OCI-LY1 (cell line): ENCODE data around the gene PACRG.

Experiments
- H2AFZ ChIP-seq: fragments of 200-600 bp; sonication (generic), shearing (Covaris generic); 2 replicates; pipeline ENCODE4 v1.6.0; 2014; ENCODE audit warnings: antibody characterized with exemption, mild to moderate bottlenecking, low read length
- H3F3A ChIP-seq: fragments of 200-600 bp; sonication (generic), shearing (Covaris generic); 2 replicates; pipeline ENCODE4 v1.6.0; 2014; ENCODE audit warnings: mild to moderate bottlenecking, antibody characterized with exemption, low read length, moderate library complexity; ENCODE audit not compliant: insufficient read depth
- H3K27ac ChIP-seq: fragments of 200-600 bp; sonication (generic); 2 replicates; pipeline ENCODE4 v1.5.1; 2014; ENCODE audit warnings: low read length, mixed run types, mild to moderate bottlenecking, low read depth; ENCODE audit not compliant: poor library complexity, severe bottlenecking
- H3K27me3 ChIP-seq: fragments of 200-600 bp; sonication (generic); 2 replicates; pipeline ENCODE4 v1.6.0; 2014; ENCODE audit warnings: antibody characterized with exemption, mild to moderate bottlenecking, low read length, moderate library complexity; ENCODE audit not compliant: insufficient read depth
- H3K36me3 ChIP-seq: fragments of 200-600 bp; sonication (generic); 2 replicates; pipeline ENCODE4 v1.6.1; 2014; ENCODE audit warnings: mild to moderate bottlenecking, antibody characterized with exemption, low read length, moderate library complexity, mixed read lengths; ENCODE audit not compliant: insufficient read depth
- H3K4me1 ChIP-seq: fragments of 200-600 bp; sonication (generic); 2 replicates; pipeline ENCODE4 v1.5.1; 2014; ENCODE audit warnings: mild to moderate bottlenecking, low read length, moderate library complexity; ENCODE audit not compliant: insufficient read depth, severe bottlenecking
- H3K4me2 ChIP-seq: fragments of 200-600 bp; sonication (generic), shearing (Covaris generic); 2 replicates; pipeline ENCODE4 v1.6.1; 2014; ENCODE audit warnings: low read length
- H3K4me3 ChIP-seq: fragments of 200-600 bp; sonication (generic); 2 replicates; pipeline ENCODE4 v1.5.1; 2014; ENCODE audit warnings: low read length, low read depth, mild to moderate bottlenecking, mixed read lengths; ENCODE audit not compliant: poor library complexity, severe bottlenecking
- H3K79me2 ChIP-seq: fragments of 200-600 bp; shearing (Covaris generic); 2 replicates; pipeline ENCODE4 v1.6.1; 2016; ENCODE audit warnings: mixed run types, low read length, mixed read lengths; ENCODE audit not compliant: insufficient read depth
- H3K9ac ChIP-seq: fragments of 200-600 bp; sonication (generic), shearing (Covaris generic); 2 replicates; pipeline ENCODE4 v1.6.1; 2014; ENCODE audit warnings: mild to moderate bottlenecking, low read length, mixed read lengths
- H3K9me2 ChIP-seq: fragments of 200-600 bp; sonication (generic), shearing (Covaris generic); 2 replicates; pipeline ENCODE4 v1.6.1; 2014; ENCODE audit warnings: low read depth, mild to moderate bottlenecking, low read length, mixed read lengths
- H3K9me3 ChIP-seq: fragments of 200-600 bp; shearing (Covaris generic); 2 replicates; pipeline ENCODE4 v1.6.1; 2014; ENCODE audit warnings: low read length, mixed read lengths
- H4K20me1 ChIP-seq: fragments of 200-600 bp; sonication (generic), shearing (Covaris generic); 2 replicates; pipeline ENCODE4 v1.6.0; 2016; ENCODE audit warnings: mild to moderate bottlenecking, low read length; ENCODE audit not compliant: insufficient read depth
- CTCF ChIP-seq: fragments of 200-600 bp; sonication (generic), shearing (Covaris generic); IDR thresholded peaks from 2 replicates; pipeline ENCODE4 v1.5.1; 2017; ENCODE audit warnings: mild to moderate bottlenecking, antibody characterized with exemption, low read length, moderate library complexity, mixed read lengths
- EZH2 ChIP-seq: fragments of 200-600 bp; sonication (generic), shearing (Covaris generic); IDR thresholded peaks from 2 replicates; pipeline ENCODE4 v1.8.0; 2017; ENCODE audit warnings: borderline replicate concordance, mixed run types, mild to moderate bottlenecking, antibody characterized with exemption, low read length, moderate library complexity, mixed read lengths

PACRG gene

GRCh38 chr6:163340201-163340887 is 612.6 kb downstream of the PACRG start:
- no peak overlapping the region for H3K9ac ChIP-seq

GRCh38 chr6:163341224-163342061 is 613.7 kb downstream of the PACRG start:
- H4K20me1 ChIP-seq, result no peaks in the 10 kb centered on the region

More at GRCh38 chr6:163340201-163340887, 612.6 kb downstream of the PACRG start:
- no peaks in the 10 kb centered on the region for H3K4me1 ChIP-seq
- no peak overlapping the region for H2AFZ ChIP-seq
- H3K27ac ChIP-seq, result no peak overlapping the region
- no peaks in the 10 kb centered on the region for H3K79me2 ChIP-seq
- no peaks in the 10 kb centered on the region for H3K9me3 ChIP-seq
- H3K4me2 ChIP-seq, result no peak overlapping the region
- H3F3A ChIP-seq, result no peaks in the 10 kb centered on the region
- no peaks in the 10 kb centered on the region for H4K20me1 ChIP-seq
- no peaks in the 10 kb centered on the region for H3K27me3 ChIP-seq
- H3K9me2 ChIP-seq, result no peaks in the 10 kb centered on the region
- no peaks in the 10 kb centered on the region for H3K36me3 ChIP-seq
- H3K4me3 ChIP-seq, result no peak overlapping the region
- TF ChIP-seq EZH2, result no peak
- peak; percentile 27; the same call in 1 of the 2 replicates for TF ChIP-seq CTCF

More at GRCh38 chr6:163341224-163342061, 613.7 kb downstream of the PACRG start:
- TF ChIP-seq EZH2 (no peak), CTCF (no peak)
- Histone ChIP-seq H3K4me2 (no peak overlapping the region), H3K4me3 (no peak overlapping the region), H3K79me2 (no peaks in the 10 kb centered on the region), H3K9me3 (no peaks in the 10 kb centered on the region), H3F3A (no peaks in the 10 kb centered on the region), H3K9ac (no peak overlapping the region), H3K27ac (no peak overlapping the region), H3K4me1 (no peaks in the 10 kb centered on the region), H3K9me2 (no peaks in the 10 kb centered on the region), H3K36me3 (no peaks in the 10 kb centered on the region), H3K27me3 (no peaks in the 10 kb centered on the region), H2AFZ (no peak overlapping the region)
